Subcutaneous adipose tissue (tissue), 4 donors: Measurements from ENCODE around the gene VAMP2. TPM values are rescaled to one million over a fixed set of nuclear protein-coding genes. Genes with fewer than 3 reads are reported as not detected.

ENCODE experiments used
- CTCF ChIP-seq: fragments of 450-650 bp; IDR thresholded peaks from one replicate; pipeline ENCODE4 v1.5.1; 2016; ENCODE audit warnings: low read depth, mild to moderate bottlenecking, control low read depth, antibody characterized with exemption, moderate library complexity
- total RNA-seq, 4 donors: library from RNA; depleted of rRNA; stranded (reverse); fragments of >200 nt; gene quantifications; one replicate each; pipeline ENCODE4 v1.1.0, GENCODE V29; 2016

The VAMP2 gene
- 10 to 100 TPM; 18.6 to 45.2 (median 23.4) TPM for total RNA-seq

GRCh38 chr17:8162233-8162996, at the start of gene VAMP2:
TSS of gene VAMP2 (minus strand) at chr17:8162948. CDS start at chr17:8162879, 69 bp downstream.
- no peak for TF ChIP-seq CTCF

GRCh38 chr17:8210761-8211458, 48.2 kb upstream of the VAMP2 start:
- no peak for TF ChIP-seq CTCF

- no peak for TF ChIP-seq CTCF
These were observed 47.4 kb upstream of the VAMP2 start, which contains the start of gene AURKB for GRCh38 chr17:8209907-8210760. TSS of gene AURKB (minus strand) at chr17:8210575. CDS start at chr17:8210224, 351 bp downstream.

GRCh38 chr17:8206536-8206935, 43.8 kb upstream of the VAMP2 start:
- TF ChIP-seq CTCF: no peak

- TF ChIP-seq CTCF: no peak
These were observed 42.2 kb upstream of the VAMP2 start for GRCh38 chr17:8204761-8205555.

GRCh38 chr17:8192070-8192815, 29.5 kb upstream of the VAMP2 start:
- no peak for TF ChIP-seq CTCF
